ENCODE measurements around the gene CRYGC. TPM values are rescaled to one million over a fixed set of nuclear protein-coding genes. Genes with fewer than 3 reads are reported as not detected.

The CRYGC gene, protein sequence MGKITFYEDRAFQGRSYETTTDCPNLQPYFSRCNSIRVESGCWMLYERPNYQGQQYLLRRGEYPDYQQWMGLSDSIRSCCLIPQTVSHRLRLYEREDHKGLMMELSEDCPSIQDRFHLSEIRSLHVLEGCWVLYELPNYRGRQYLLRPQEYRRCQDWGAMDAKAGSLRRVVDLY
- total RNA-seq = not detected in 2 replicates

DNA sequence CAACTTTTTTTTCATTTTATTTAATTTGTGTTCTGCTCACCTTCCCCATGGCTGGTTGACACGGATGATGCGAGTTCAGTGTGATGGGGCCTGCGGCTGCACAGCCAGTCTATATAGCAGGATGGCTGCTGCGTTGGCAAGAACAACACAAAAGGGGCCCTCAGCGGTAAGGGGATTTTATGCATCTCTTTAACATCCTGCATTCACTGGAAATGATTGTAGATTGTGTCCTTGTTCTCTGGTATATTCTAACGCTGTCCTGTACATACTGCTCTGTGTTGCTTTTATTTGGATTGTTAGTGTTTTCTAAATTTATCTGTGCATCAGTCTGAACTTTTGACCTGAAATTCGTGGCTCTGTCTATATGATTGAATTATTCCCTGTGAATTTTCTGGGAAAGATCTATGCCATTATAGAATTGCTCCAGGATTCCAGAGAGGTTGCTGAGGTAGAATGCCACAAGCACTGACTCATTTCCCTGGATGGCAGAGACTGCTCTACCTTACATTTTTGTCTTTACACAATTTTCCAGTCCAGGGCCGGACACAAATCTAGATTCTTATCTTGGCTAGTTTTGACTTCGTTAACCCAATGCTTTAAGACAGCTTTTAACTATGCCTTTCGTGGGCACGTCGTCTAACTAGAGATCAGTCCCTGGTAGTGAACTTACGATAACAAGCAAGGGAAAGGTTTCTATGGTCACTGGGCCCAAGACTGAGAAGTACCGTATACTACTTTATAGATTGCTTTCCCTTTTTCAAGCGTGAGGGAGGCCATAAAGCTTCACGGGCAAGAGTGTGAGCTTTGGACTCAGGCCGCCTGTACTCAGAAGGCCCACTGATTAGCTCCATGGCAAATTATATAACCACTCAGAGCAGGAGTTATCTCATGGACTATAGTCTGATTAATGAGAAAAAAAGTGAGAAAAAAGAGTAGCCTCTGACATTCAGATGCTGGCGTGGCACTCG, at the start of gene CRYGC:
Gene CRYGC, minus strand, starts transcription at position 85 of the 968 bp plus-strand sequence. Its CDS starts 36 bp downstream, at position 49.

DNA sequence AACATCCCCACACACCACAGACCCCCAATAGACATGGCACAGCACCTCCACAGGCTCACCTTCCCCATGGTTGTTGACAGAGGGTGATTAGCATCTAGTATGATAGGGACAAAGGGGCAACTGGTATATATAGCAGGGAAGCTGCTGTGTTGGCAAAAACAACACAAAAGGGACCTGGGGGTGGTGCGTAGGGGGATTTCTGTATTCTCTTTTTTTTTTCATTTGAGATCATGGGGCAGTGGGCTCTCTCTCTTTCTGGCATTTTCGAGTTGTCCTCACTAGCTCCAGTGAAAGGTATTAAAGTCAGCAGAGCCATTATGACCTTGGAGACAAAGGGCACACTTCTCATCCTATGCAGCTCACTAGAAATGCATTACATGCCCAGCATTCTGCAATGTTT, 33.9 kb upstream of the CRYGC start, which contains the start of gene CRYGA:
Gene CRYGA, minus strand, starts transcription at position 101 of the 400 bp plus-strand sequence. Its CDS starts 33 bp downstream, at position 68.

DNA sequence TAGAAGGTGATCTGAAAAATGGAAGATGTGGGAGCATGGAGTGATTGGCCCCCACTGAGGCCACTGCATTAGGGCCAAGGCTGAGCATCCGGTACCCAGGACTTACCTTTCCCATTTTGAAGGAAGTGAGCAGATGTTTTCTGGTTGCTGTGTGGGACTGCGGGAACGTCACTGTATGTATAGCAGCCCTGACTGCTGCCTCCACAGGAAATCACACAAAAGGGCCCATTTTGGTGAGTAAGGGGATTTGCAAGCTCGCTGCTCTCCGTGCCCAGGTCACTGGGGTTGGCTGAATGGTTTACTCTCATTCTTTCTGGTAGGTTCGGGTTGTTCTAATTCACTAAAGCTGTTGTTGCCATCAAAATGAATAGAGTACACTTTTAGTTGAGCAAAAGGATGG, 16.4 kb upstream of the CRYGC start, which contains the start of gene CRYGB:
Gene CRYGB, minus strand, starts transcription at position 153 of the 400 bp plus-strand sequence. Its CDS starts 38 bp downstream, at position 115.

DNA sequence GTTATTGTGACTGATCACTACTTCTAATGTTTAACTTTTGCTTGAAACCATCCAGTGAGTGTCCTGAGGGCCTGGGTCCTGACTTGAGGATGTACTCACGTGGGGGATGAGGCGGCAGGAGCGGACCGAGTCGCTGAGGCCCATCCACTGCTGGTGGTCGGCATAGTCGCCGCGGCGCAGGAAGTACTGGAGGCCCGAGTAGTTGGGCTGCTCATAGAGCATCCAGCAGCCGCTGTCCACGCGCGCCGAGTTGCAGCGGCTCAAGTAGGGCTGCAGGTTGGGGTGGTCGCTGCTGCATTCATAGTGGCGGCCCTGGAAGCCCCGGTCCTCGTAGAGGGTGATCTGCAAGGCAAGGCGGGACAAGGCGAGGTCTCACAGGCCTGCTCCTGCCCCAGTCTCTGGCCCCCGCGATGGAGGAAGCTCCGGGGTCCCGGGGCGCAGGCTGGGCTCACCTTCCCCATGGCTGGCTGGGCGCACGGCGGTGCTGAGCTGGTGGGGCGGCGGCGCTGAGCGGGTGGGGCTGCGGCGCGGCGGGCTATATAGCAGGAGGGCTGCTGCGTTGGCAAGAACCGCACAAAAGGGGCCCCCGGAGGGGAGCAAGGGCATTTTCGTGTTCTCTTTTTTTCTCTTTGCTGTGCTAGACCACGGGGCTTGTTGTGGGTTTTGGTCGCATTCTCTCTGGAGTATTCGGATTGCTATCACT, 5.5 kb downstream of the CRYGC start, which contains the start of gene CRYGD:
Gene CRYGD, minus strand, starts transcription at position 512 of the 703 bp plus-strand sequence. Its CDS starts 51 bp downstream, at position 461.

Other genes with a start within 250 kb of the CRYGC start
- gene PLEKHM3, start 104.3 kb downstream of the CRYGC start, total RNA-seq = 7.2 and 12.0 TPM in 2 replicates
- gene CRYGD, start 5.3 kb downstream of the CRYGC start, total RNA-seq = not detected in 2 replicates
- not detected in 2 replicates for gene CRYGB, start 16.3 kb upstream of the CRYGC start, total RNA-seq
- not detected in 2 replicates for gene CRYGA, start 33.8 kb upstream of the CRYGC start, total RNA-seq
- gene C2orf80, start 60.2 kb upstream of the CRYGC start, total RNA-seq = not detected in 2 replicates
- 68.9 and 83.4 TPM in 2 replicates for gene IDH1, start 125.2 kb upstream of the CRYGC start, total RNA-seq
- gene PIKFYVE, start 136.4 kb upstream of the CRYGC start, total RNA-seq = 21.1 and 26.3 TPM in 2 replicates